GM19452 (cell line): ENCODE measurements around the gene RPL26.
"Not testable (repeated sequence)": the region's sequence is repeated elsewhere in the genome, so short reads cannot be mapped to it uniquely, and the experiment has no call there.

Experiments used
- ATAC-seq: cut with Tn5 transposase; IDR thresholded peaks from one replicate; pipeline ENCODE4 v1.9.1; 2021; ENCODE audit not compliant: unreplicated experiment

RPL26 gene

DNA sequence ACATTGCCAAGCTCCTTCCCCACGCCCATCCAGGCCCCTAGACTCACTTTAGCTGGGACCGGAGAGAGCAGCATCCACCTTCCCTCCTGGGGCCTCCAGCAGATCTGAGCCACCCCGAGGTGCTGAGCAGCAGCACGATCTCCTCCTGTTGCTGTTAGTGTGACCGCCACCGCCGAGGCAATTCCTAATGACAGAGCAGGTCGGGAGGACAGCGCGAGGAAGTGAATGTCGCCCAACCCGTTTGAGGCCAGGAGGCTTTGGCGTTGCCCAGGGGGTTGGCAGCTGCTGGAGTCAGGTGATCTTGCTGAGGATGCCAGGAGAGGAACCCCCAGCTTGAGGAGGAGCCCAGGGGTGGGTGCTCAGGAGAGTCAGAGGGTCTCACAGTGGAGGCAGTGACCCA, 14.6 kb upstream of the RPL26 start, which contains the start of gene RNF222:
TSS of gene RNF222 (minus strand) at position 192 of the 400 bp plus-strand sequence. CDS start 4,366 bp downstream, outside the sequence.
- no peak for ATAC-seq

DNA sequence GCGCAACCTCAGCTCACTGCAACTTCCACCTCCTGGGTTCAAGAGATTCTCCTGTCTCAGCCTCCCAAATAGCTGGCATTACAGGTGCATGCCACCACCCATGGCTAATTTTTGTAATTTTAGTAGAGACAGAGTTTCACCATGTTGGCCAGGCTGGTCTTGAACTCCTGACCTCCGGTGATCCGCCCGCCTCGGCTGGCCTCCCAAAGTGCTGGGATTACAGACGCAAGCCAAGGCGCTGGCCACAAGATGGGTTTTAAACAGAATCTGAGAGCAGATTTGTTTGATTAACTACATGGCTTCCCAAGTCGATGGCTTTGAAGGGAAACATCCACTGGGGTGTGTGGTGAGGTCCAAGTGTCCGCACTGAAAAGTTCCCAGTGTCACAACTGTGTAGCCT, 11.5 kb upstream of the RPL26 start:
- not testable (repeated sequence) for ATAC-seq

DNA sequence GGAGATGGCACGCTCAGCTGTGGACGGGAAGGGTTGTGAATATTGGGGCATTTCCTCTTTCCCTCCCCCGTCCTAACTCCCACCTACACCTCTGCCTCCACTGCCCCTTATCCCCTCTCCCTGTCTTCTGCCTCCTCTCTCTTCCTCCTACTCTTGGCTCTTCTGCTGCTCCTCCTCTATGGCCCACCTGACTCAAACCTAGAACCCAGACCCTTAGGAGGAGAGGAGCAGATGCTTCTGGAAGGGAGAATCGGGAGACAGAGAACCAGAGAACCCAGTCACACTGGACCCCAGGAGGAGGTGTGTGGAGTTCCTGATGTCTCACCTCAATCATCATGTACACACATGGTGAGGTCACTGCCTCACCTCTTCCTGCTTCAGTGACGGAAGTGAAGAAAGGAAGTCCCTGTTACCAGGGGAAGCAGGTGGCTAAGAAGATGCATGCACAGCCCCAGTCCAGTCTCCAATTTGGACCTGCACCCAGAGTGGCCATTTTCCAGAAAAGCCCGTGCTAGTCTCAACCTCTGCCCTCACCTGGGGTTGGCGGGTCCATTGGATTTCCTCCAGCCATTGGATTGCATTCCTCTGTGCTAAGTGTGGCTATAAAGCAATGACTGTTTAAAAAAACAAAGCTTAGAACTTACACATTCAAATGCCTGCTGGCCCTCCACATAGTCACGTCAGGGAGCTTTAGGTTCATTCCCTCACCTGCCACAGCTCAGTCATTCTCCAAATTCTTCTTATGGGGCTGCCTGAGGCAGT, 10.7 kb upstream of the RPL26 start:
- no peak for ATAC-seq

DNA sequence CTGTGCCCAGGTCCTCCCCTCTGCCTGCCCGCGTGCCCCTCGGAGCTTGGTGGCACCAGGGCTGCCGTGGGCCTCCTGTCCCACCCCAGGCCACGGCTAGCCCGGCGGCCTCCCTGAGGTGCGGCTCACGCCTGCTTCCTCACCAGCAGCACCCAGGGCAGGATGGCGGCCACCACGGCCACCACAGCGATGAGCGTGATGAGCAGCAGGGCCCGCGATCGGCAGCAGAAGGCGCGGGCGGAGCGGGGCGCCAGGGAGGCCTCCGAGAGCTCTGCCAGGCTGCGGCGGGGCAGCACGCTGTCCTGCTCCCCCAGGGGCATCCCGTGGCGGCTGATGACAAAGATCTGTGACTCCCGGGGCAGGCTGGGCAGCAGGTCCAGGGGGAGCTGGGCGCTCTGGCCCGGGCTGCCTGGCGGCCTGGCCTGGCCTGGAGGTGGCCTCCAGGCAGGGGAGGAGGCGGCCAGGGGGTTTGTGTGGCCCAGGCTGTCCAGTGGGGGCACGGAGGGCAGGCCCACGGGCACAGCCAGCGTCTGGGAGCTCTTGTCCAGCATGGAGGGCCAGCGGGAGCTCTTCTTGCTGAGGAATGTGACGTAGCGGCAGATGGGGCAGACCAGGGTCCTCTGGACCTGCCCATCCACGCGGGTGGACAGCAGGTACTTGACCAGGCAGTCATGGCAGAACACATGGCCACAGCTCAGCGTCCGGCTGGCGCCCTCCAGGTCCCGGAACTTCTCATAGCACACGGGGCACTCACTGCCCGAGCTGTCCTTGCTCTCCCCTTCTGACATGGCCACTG, 9.9 kb upstream of the RPL26 start:
- ATAC-seq: no peak

DNA sequence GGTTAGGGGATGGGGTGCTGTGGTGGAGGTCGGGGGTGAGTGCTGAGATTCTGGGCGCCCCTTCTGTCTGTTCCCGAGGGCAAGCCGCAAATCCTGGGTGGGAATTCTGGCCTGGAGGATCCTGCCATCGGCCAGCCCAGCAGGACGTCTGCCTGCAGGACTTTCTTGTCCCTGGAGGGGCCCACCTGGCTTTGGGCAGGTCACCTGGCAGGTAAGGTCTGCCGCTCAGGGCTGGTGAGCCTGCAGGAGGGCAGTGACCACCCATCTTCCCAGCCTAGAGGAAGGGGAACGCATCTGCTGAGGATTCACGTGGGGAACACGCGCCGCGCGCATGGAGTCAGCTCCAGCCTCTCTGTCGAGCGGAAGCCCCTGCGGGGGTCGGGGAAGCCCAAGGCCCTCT, 9.3 kb upstream of the RPL26 start:
- ATAC-seq: no peak

DNA sequence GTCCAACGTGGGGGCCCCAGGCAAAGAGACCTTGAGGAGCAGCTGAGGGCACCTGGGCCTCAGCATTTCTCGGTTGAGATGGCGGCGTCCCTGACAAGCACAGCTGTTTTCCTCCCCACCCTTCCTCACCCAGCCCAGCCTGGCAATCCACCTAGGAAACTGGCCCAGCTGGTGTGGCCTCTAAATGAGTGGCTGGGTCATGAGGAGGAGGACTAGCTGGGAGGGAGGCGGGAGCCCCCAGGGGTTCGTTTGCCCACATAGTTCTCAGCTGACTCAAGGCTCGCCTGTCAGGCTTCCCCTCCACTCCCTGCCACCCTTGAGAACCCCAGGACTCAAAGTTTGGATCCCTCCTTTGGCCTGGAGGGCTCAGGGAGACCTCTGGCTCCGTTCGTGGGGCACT, 8.7 kb upstream of the RPL26 start:
- no peak for ATAC-seq

DNA sequence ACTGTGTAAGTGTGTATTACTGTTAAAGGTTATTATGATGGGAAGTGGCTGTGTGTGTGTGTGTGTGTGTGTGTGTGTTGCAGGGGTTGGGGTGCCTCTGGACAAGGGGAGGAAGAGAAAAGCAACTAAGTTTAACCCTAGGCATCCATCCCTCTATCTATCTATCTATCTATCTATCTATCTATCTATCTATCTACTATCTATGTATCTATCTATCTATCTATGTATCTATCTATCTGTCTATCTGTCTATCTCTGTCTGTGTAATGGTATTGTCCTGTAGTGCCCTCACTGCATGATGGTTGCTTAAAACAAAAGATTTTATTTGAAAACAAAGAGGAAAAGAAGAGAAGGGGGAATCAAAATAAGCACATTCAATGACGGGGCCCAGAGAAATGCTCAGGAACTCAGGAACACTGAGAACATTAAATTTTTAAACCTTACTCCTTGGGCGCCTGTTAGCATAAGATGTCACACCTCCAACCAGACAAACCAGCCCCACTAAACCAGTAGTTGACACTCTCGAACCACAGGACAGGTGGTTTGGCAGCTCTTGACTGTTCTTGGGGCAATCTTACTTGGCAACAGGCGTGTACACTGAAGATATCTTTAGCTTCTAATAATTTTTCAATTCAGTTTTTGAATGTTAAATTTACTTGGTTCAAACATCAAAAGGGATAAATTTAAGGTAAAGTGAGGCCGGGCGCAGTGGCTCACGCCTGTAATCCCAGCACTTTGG, 5.1 kb upstream of the RPL26 start:
- no peak for ATAC-seq

DNA sequence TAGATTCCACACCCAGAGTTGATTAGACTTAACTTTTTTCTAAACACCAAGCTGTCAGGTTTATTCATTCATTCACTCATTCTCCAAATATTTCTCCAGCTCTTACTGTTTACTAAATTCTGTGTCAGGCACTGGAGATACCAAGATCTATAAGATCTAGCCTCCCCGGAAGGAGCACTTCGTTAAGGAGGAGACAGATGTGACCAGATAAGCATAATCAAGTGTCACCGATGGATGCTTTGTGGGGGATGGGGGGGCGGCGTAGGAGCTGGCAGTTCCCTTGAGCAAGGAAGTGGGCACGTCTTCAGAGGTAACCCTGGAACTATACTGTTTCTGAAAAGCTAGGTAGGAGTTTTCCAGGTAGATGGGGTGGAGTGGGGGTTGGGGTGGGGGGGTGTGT, 3.8 kb upstream of the RPL26 start:
- ATAC-seq: no peak

DNA sequence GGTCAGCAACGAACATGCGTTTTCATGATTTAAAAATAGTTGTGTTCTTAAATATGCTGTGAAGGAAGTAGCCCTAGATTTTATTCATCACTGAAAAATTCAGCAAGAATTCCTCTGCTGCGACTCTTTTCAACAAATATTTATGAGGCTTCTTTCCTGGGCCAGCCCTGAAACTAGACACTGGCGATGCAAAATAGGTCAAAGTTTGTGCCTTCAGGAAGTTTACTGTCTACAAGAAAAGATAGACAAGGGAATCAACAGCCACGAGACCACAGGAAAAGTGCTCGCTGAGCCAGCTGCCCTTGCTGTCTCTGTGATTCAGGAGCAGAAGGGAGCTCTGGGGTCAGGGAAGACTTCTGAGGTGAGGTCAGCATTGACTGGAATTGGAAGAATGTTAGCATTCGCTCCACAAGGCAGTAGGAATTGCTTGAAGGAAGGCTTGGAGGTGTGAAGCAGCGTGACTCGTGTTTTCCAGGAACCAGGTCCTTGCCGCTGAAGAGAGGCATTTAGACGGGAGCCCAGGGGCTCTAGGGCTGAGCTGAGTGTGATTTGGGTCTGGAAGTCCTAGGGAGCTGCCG, 1.9 kb upstream of the RPL26 start:
- ATAC-seq: no peak

DNA sequence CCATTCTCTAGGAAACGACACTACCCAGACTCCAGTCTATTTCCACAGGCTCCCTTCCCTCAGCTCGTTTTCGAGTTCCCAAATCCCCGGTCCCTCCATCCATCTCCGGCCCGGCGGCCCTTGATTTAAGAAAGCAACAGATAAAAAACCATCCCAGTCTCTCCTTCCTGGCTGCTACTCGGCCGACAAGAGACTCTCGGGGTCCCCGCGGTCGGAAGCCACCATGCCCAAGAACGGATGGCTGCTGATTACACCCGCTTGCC, 182 bp downstream of the RPL26 start:
- ATAC-seq: no peak

DNA sequence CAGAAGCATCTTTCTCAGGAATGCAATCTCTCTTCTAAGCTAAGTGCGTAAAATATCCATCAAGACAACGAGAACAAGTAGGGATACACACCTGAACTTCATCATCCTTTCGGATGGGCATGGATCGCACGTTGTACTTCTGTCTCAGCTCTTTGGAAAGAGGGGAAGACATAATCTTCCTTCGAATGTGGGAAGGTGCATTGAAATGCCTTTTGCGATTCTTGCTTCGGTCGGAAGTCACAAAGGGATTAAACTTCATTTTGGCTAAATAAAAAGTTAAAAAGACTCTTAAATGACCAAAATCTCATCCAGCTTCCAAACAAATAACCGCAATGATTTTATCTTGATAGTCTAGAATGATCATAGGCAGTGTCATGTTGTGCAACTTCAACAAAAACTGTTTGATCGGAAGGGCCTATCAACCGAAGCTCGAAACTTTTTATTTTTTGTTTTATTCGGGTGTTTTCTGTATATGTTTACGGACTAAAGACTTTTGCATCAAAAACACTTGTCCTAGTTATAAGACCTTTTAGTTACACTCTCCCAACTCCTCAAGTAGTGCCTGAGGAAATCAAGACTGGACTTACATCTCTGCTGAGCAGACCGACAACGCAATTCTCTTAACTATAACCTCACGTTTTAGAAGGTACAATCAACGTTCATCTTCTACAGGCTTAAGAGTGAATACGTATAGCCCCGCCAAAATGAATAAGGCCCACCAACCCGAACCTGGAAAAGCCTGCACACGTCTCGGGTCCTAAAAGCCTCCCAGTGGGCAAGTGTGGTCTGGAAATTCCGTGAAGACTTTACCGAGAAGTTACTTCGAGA, 727 bp downstream of the RPL26 start:
- ATAC-seq: no peak

DNA sequence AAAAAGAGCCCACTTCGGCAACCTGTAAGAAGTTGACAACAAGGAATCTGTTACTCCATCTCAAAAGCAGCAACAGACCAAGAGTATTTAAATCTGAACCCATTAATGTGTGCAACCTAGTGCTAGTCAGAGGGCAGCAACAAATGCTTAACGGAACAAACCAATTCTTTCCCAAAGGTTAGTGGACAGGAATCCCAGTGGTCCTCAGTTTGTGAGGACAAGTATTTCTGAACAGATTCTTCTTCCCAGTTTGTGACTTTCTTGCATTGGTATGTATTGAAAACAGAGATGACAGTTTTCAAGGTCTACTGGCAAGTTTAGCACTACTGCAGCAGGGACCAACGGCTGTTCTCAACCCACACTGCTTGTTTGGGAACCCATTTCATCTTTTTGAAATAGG, 2.9 kb downstream of the RPL26 start:
- no peak for ATAC-seq

DNA sequence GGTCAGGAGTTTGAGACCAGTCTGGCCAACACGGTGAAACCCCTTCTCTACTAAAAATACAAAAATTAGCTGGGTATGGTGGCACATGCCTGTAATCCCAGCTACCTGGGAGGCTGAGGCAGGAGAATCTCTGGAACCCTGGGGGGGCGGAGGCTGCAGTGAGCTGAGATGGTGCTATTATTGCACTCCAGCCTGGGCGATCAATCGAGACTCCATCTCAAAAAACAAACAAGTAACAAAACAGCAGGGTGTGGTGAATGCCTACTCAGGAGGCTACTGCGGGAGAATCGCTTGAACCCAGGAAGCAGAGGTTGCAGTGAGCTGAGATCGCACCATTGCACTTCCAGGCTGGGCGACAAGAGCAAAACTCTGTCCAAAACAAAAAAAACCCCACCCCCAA, 4.9 kb downstream of the RPL26 start:
- not testable (repeated sequence) for ATAC-seq

DNA sequence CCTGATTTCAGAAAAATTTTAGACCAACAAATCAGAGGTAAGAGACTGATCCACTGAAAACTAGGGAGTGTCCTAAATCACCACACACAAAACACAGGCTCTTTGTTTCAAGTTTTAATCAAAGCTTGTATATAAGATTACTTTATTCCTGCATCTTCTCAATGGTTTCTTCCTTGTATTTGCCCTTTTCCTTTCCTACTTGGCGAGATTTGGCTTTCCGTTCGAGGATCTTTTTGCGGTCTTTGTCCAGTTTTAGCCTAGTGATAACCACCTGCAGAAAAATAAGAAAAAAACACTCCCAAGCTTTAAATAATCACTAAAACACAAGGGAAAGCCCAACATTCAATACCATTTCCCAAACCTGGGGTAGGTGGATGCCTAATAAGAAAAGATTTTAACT, 5.6 kb downstream of the RPL26 start:
- ATAC-seq: no peak

DNA sequence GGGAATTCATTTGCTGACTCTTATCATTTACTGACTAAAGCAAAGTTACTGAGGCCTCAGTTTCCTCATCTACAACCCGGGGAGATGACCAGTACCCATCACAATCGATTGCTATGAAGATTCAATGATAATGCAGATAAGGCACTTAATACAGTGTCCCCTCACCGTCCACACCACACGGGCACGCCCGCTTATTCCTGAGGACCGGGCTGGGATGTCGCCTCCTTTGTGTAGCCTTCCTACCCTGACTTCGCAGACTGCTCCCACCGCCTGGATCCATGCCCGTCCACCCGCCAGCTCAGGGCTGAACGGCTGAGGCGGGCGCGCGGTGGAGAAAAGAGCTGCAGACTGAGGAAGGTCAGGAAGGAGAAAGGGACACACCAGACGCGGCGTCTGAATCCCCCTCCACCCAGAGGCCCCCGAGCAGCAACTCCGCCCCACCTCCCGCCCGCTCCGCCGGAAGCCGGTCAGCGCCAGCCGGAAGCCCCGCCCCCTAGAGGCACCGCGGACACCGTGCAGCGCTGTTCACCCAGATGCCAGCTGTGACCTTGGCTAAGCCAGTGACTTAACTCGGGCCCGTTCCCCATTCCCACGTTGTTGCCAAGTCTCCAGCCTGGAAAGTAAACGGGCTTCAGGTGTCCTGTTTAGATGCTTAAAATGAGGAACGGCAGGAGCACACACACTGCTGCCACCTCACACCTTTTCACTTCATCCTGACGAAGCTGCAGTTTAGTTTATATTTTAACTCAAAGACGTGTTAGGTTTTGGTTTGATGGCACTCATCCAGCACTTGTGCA, 6.5 kb downstream of the RPL26 start, which contains the start of gene KRABD2:
TSS of gene KRABD2 (minus strand) at position 434 of the 797 bp plus-strand sequence.
- peak; percentile 77 for ATAC-seq

DNA sequence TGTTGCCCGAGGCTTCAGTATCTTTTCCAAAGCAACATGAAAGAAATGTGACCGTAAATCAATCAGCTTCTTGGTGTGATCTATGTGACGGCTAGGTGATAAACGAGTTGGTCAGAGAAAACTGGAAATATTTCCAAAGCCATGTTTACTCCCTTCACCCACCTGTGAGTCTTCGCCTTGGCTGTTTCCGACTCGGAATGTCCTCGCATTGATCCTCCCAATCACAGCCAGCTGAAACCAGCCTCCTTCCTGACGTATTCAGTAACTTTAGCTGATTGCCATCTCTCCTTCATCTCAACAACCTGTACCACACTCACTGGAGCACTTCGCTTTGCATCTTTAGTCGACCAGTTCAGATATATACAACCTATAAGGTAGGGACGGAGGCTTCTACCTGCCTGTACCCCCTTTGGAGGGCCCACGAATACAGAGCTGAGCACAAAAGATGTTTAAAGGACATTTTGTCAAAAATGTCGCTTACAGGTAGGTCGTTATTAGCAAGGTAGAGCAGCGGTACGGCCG, 7.2 kb downstream of the RPL26 start:
- ATAC-seq: no peak

DNA sequence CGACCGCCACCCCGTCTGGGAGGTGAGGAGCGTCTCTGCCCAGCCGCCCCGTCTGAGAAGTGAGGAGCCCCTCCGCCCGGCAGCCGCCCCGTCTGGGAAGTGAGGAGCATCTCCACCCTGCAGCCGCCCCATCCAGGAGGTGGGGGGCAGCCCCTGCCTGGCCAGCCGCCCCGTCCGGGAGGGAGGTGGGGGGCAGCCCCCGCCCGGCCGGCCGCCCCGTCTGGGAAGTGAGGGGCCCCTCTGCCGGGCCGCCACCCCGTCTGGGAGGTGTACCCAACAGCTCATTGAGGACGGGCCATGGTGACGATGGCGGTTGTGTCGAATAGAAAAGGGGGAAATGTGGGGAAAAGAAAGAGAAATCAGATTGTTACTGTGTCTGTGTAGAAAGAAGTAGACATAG, 9.1 kb downstream of the RPL26 start:
- not testable (repeated sequence) for ATAC-seq

DNA sequence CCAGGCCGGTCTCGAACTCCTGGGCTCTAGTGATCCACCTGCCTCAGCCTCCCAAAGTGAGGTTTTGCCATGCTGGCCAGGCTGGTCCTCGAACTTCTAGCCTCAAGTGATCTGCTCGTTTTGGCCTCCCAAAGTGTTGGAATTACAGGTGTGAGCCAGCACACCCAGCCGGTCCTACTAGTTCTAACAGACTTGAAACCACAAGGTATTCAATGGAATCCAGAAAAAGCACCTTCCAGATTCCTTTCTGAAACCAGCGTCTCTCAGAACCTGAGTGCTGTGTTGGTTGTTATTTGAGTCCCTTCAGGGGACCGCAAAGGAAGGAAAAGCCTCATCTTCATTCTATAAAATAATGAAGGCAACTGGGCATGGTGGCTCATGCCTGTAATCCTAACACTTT, 10.6 kb downstream of the RPL26 start:
- no peak for ATAC-seq

DNA sequence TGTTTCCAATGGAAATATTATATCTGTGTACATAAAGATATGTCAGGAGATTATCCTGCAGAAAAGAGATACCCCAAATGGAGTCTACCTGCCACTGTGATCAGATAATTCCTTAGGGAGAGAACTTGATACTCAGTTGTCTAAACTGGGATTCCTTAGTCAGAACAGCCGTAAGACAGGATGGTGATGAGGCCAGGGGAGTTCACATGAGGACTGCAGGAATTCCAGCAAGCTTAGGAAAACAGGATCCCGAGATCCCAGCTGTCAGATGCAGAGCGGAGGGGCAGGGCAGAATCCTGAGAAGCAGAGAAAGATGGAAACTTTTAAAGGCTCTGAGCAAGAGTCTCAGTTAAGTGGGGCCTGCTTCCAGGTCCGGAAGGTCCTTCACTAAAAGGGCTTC, 11.2 kb downstream of the RPL26 start:
- ATAC-seq: no peak

DNA sequence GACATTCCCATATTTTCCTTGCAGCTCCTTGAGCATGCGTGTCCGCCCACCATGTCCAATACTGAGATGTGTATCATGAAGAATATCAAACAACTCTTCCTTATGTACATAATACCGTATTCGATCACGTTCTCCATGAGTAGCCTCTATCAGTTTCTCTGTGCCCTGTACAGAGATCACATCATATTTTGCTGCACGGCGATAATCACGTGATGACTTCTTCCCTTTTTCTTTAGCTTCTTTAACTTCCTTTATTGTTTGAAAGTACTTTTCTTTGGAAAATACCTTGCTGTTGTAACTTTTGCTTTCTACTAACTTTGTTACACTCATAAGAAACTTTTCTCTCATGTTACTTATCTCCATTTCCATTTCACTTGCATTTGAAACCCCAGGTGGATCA, 13.0 kb downstream of the RPL26 start:
- no peak for ATAC-seq
